GM21786 (cell line): Measurements from ENCODE around the gene PTPRK.
A peak's percentile ranks its signal among the peaks of the same experiment; 100 is the strongest.

ENCODE experiments used
- ATAC-seq: cut with Tn5 transposase; IDR thresholded peaks from one replicate; pipeline ENCODE4 v1.9.1; 2021; ENCODE audit not compliant: unreplicated experiment

The PTPRK gene

GRCh38 chr6:128252341-128253176 lies 267.8 kb downstream of the PTPRK start:
- ATAC-seq = peak; percentile 47

- no peak for ATAC-seq
Measured at GRCh38 chr6:128251445-128252340, 268.7 kb downstream of the PTPRK start.

DNA sequence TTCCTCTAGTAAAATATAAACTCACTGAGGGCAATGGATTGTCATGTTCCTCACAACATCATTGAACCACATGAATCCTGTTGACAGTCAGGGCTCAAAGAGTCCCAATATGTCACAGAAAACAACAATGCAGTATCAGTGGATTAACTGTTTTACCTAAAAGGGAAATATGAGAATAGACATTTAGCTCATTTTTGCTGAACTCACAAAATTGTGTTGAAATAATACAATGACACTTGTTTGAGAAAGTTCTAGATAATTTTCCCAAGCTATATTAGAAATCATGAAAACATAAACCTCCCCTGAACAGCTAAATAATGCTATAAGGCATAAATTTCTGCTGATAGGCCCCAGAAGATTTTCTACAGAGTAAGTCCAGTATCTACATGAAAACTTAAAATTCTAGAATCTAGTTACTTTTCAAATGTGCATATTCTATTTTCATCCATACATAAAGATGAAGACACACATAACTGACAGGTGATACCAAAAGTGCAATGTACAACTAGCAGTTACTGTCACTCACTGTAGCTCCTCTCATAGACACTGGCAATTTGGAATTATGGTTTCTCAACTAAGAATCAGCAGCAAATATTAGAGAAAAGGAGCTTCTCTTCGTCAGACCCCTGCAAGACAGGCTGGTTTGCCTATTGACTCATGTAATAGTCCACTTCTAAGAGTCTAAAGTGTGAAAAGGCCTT lies 269.9 kb downstream of the PTPRK start:
- ATAC-seq = no peak

- no peak for ATAC-seq
Measured at GRCh38 chr6:128249429-128249828, 271.0 kb downstream of the PTPRK start.

DNA sequence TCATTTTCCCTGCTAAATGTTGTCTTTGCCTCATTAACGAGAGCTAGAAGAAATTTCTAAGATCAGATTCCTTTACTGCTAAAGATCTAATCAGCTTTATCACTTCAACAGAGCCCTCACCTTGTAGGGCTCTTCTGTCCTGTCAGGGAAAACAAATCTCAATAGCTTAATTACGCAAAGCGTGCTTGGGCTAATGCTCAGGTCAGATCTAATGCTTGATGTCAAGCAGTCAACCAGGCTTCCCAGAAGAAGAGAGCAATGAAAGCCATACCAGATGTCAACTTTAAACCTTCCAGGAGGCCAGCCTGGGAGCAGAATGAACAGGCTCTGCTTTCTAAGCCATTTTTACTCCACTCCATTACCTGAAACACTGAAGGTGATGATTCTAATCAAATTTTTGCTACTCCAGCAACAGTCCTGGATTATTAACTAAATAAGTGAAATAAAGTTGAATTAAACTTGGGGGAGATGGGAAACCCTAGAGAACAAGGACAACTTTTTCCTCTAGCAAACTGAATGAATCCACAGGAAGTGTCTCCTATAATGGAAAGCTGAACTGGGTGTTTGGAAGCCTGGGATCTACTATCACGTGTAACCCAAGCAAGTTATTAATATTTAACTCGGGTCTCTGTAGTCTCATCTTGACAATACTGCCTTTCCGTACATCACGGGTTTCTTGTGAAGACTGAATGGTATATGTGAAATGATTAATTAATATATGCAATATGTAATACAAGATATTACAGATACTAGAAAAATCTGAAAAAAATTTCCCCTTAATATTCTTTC lies 273.7 kb downstream of the PTPRK start:
- no peak for ATAC-seq

DNA sequence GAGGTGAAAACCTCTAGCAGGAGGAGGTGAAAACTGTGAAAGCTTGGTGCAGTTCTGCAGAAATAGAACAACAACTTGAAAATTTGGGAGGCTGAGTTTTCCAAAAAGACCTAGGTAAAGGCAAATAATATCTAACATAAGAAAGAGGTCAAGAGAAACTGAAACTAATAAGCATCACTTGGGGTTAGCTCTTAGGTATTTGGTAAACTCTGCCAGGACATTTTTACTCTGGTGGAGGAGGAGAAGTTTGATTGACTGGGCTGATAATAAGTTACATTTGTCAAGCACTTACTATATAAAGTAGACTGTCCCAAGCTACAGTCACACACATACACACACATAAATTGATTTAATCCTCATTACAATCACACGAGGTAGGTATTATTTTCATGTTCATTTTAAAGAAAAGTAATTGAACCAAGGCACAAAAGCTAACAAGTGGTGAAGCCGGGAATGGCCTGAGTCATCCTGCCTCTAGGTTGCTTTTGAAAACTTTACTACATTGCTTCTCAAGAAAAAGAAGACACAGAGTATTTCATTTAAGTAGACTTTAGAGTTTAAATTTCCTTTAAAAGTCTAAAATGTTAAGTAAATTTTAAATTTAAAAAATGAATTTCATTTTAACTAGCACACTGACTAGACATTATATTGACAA lies 275.5 kb downstream of the PTPRK start:
- no peak for ATAC-seq

- ATAC-seq = no peak
Measured at GRCh38 chr6:128242765-128243403, 277.5 kb downstream of the PTPRK start.

DNA sequence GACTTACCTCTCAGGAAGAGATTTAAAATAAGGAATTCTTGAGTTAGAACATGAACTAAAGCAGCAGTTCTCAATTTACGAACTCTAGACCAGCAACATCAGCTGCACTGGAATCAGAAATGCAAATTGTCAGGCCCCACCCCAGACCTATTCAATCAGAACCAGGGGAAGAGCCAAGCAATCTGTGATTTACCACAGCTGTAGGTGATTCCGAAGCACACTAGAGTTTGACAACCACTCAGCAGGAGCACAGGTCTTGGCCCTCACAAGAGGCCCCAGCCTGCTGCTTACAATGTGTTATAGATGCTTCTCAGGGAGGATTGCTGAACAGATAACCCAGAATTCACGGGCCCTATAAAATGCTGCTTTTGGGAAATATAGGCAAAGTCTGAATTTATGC lies 279.2 kb downstream of the PTPRK start:
- ATAC-seq = peak; percentile 50

DNA sequence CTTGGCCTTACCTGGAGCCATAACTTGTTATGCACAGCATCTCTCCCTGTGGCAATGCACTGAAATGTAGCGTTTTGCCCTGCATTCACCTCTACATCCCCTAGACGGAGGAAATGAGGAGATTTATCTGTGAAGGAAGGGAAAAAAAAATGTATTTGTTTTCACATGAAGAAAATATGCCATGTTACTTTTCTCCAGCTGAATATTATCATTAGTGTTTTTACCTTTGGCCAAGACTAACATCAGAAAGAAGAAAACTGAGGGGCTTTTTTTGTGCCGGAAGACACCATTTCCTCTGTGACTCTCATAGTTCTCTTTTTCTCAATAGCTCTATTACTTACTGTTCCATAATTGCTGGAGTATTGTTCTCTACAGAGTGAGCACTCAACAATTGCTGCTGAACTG lies 280.4 kb downstream of the PTPRK start:
- ATAC-seq = peak; percentile 74

DNA sequence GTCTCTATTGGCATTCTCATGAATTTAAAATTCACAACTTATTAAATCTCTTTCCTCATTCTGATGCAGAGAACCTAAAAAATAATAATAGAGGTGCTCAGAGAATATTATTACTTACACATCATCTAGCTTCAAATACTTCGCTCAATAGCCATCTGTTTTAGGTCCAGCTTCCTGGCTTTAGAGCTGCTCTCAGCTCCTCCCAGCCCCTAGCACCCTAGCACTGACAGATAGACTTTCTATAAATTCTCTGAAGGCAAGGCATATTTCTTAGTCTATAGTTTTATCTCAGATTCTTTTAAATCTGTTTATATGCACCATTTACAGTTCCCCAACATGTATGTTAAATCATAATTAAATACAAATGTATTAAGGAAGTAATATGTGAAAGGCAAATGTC lies 281.3 kb downstream of the PTPRK start:
- no peak for ATAC-seq

- ATAC-seq = no peak
Measured at GRCh38 chr6:128238225-128238624, 282.2 kb downstream of the PTPRK start.

DNA sequence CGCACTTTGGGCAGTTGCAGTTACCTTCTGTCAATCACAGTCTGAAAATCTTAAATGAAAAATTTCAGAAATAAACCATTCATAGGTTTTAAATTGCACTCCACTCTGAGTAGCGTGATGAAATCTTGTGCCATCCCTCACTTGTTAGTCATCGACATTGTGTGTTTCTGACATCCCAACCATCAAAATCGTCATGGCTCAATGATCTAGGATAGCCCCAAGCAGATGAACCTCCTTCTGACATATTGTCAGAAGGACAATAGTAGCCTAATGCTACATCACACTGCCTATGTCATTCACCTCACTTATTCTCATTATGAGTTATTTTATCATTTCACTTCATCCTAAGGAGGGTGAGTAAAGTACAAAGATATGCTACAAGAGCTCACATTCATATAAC lies 284.8 kb downstream of the PTPRK start:
- ATAC-seq = no peak

- ATAC-seq = no peak
Measured at GRCh38 chr6:128233531-128233930, 286.9 kb downstream of the PTPRK start.

- no peak for ATAC-seq
Measured at GRCh38 chr6:128230267-128230989, 290.0 kb downstream of the PTPRK start.

GRCh38 chr6:128225612-128226011 lies 294.8 kb downstream of the PTPRK start:
- ATAC-seq = no peak

- ATAC-seq = no peak
Measured at GRCh38 chr6:128216917-128217316, 303.5 kb downstream of the PTPRK start.

- no peak for ATAC-seq
Measured at GRCh38 chr6:128209771-128210170, 310.6 kb downstream of the PTPRK start.

DNA sequence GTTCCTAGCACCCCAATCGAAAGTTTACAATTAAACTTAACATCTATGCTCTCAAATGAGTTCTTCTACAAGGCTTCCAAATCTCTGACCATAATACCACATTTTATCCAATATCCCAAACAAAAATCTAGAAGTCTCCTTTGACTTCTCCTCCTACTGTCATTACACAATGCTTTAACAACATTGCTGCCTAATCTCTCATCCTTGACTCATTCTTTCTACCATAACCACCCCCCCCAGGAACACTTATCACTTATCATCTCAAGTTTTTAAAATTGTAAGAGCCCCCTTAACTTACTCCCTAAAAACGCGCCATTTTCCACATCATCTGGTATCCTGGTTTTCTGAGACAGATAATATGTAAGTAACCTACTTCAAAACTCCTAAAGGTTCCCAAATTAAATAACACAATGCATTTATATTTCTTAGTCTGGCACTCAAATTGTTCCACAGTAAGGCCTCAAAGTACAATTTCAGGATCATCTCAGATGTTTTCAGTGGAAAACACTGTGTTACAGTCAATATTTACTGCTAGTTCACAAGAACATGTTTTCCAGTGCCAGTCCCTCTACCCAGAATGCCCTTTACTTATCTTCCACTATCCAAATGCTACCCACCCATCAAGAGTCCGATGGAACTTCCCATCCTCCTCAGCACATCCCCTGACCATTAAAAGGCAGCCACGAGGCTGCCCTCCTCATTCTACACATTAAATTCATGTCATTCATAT lies 311.4 kb downstream of the PTPRK start:
- ATAC-seq = no peak
